IMR-90 (cell line): ENCODE results near the gene IRF2BP1. TPM values are rescaled to one million over a fixed set of nuclear protein-coding genes. Genes with fewer than 3 reads are reported as not detected.

ENCODE experiments used
- ATAC-seq: fragments of 200-7000 bp; cut with Tn5 transposase; 2 replicates; pipeline ENCODE4 v1.9.1; 2020; ENCODE audit warnings: low read depth, mild to moderate bottlenecking, moderate library complexity
- BruUV-seq: library from RNA; stranded (reverse); fragments of 400-500 nt; replicated peaks from 2 replicates; lab custom pipeline; 2021; lab: Mats Ljungman, UMichigan
- CTCF ChIA-PET: fragments of 300-600 bp; formaldehyde crosslinking; extraction: SDS; loops from one replicate; lab custom pipeline; 2021; ENCODE audit warnings: antibody characterized with exemption; lab: Yijun Ruan, JAX
- POLR2A ChIA-PET: fragments of 300-600 bp; sonication (Branson Sonifier 250); formaldehyde crosslinking; loops from one replicate; lab custom pipeline; 2022; ENCODE audit warnings: antibody characterized with exemption; ENCODE audit not compliant: unreplicated experiment; lab: Charles Lee
- DNase-seq: peaks from one replicate; pipeline ENCODE4 v3.0.0; 2013
- H2AFZ ChIP-seq: replicated peaks from 2 replicates; pipeline ENCODE3; 2013; ENCODE audit warnings: low read length, mild to moderate bottlenecking; ENCODE audit not compliant: poor library complexity
- H2AK5ac ChIP-seq: 2 replicates; pipeline ENCODE4 v1.6.1; 2013; ENCODE audit warnings: low read depth, low read length, inconsistent platforms
- H2AK9ac ChIP-seq: replicated peaks from 2 replicates; pipeline ENCODE3; 2013; ENCODE audit warnings: mild to moderate bottlenecking, low read depth, low read length, moderate library complexity; ENCODE audit not compliant: poor library complexity
- H2BK120ac ChIP-seq: 2 replicates; pipeline ENCODE4 v1.6.1; 2013; ENCODE audit warnings: low read depth, low read length, inconsistent platforms
- H2BK15ac ChIP-seq: 3 replicates; pipeline ENCODE4 v1.6.1; 2013; ENCODE audit warnings: low read depth, low read length, inconsistent platforms
- H2BK20ac ChIP-seq: 2 replicates; pipeline ENCODE4 v1.6.1; 2013; ENCODE audit warnings: low read depth, mild to moderate bottlenecking, inconsistent platforms, low read length, moderate library complexity
- H2BK5ac ChIP-seq: 2 replicates; pipeline ENCODE4 v1.6.1; 2013; ENCODE audit warnings: mild to moderate bottlenecking, low read depth, low read length, inconsistent platforms; ENCODE audit not compliant: poor library complexity, severe bottlenecking
- H3K14ac ChIP-seq: replicated peaks from 2 replicates; pipeline ENCODE4 v1.6.1; 2013; ENCODE audit warnings: low read depth, low read length, inconsistent platforms
- H3K18ac ChIP-seq: 2 replicates; pipeline ENCODE4 v1.6.1; 2013; ENCODE audit warnings: low read depth, low read length, control low read depth
- H3K23ac ChIP-seq: 2 replicates; pipeline ENCODE4 v1.6.1; 2013; ENCODE audit warnings: low read depth, low read length, inconsistent platforms
- H3K27ac ChIP-seq: 2 replicates; pipeline ENCODE4 v1.5.1; 2013; ENCODE audit warnings: mild to moderate bottlenecking, control low read depth, low read length; ENCODE audit not compliant: insufficient read depth
- H3K27me3 ChIP-seq: 2 replicates; pipeline ENCODE4 v1.6.1; 2013; ENCODE audit warnings: low read length; ENCODE audit not compliant: control insufficient read depth, insufficient read depth
- H3K36me3 ChIP-seq: 2 replicates; pipeline ENCODE4 v1.6.1; 2013; ENCODE audit warnings: low read length, mixed read lengths; ENCODE audit not compliant: control insufficient read depth, insufficient read depth
- H3K4ac ChIP-seq: 2 replicates; pipeline ENCODE4 v1.6.1; 2013; ENCODE audit warnings: low read depth, low read length, inconsistent platforms
- H3K4me1 ChIP-seq: 2 replicates; pipeline ENCODE4 v1.6.1; 2013; ENCODE audit warnings: low read length, mixed read lengths; ENCODE audit not compliant: control insufficient read depth, insufficient read depth
- H3K4me2 ChIP-seq: 2 replicates; pipeline ENCODE4 v1.6.1; 2013; ENCODE audit warnings: low read depth, mild to moderate bottlenecking, control low read depth, low read length, moderate library complexity
- H3K4me3 ChIP-seq: 2 replicates; pipeline ENCODE4 v1.5.1; 2013; ENCODE audit warnings: low read depth, mild to moderate bottlenecking, control low read depth, low read length, moderate library complexity; ENCODE audit not compliant: insufficient read depth
- H3K56ac ChIP-seq: 2 replicates; pipeline ENCODE4 v1.6.1; 2013; ENCODE audit warnings: low read length, inconsistent platforms; ENCODE audit not compliant: insufficient read depth; ENCODE audit errors: extremely low read depth
- H3K79me1 ChIP-seq, 2 experiments: 2 replicates each; pipeline ENCODE4 v1.6.1; 2013; ENCODE audit warnings: low read length in 2 of 2, inconsistent platforms in 1 of 2, low read depth in 1 of 2
- H3K9ac ChIP-seq: 2 replicates; pipeline ENCODE4 v1.6.1; 2013; ENCODE audit warnings: low read depth, low read length, control low read depth
- H3K9me1 ChIP-seq: 2 replicates; pipeline ENCODE4 v1.6.1; 2013; ENCODE audit warnings: low read length, inconsistent platforms; ENCODE audit not compliant: insufficient read depth
- H3K9me3 ChIP-seq: 2 replicates; pipeline ENCODE4 v1.6.1; 2013; ENCODE audit warnings: low read length; ENCODE audit not compliant: control insufficient read depth, insufficient read depth
- H4K20me1 ChIP-seq: 2 replicates; pipeline ENCODE4 v1.6.1; 2013; ENCODE audit warnings: low read length, inconsistent platforms; ENCODE audit not compliant: insufficient read depth
- H4K5ac ChIP-seq: 2 replicates; pipeline ENCODE4 v1.6.1; 2013; ENCODE audit warnings: mild to moderate bottlenecking, low read depth, low read length, control low read depth
- H4K8ac ChIP-seq, 2 experiments: 2 replicates each; pipeline ENCODE4 v1.6.1; 2013; ENCODE audit warnings: low read depth in 2 of 2, low read length in 2 of 2, control low read depth in 1 of 2, inconsistent platforms in 1 of 2
- H4K91ac ChIP-seq: 2 replicates; pipeline ENCODE4 v1.6.1; 2013; ENCODE audit warnings: low read depth, low read length, inconsistent platforms; ENCODE audit not compliant: insufficient read depth
- BHLHE40 ChIP-seq: fragments of 150-350 bp; IDR thresholded peaks from 2 replicates; pipeline ENCODE4 v1.6.1; 2016; ENCODE audit warnings: mild to moderate bottlenecking, low read depth, low read length
- CEBPB ChIP-seq: IDR thresholded peaks from 2 replicates; pipeline ENCODE4 v1.6.1; 2012; ENCODE audit warnings: low read depth, low read length, improper control_type of control experiment
- CHD1 ChIP-seq: IDR thresholded peaks from 2 replicates; pipeline ENCODE4 v1.6.1; 2012; ENCODE audit warnings: low read depth, low read length, improper control_type of control experiment
- CTCF ChIP-seq: conservative IDR thresholded peaks from 2 replicates; pipeline ENCODE4 v1.5.1; 2012; ENCODE audit warnings: mild to moderate bottlenecking, low read depth, low read length, improper control_type of control experiment
- ELK1 ChIP-seq: fragments of 150-350 bp; IDR thresholded peaks from 2 replicates; pipeline ENCODE4 v1.6.1; 2016; ENCODE audit warnings: low read depth, mild to moderate bottlenecking, low read length, moderate library complexity, borderline replicate concordance
- FOS ChIP-seq: fragments of 150-350 bp; IDR thresholded peaks from 2 replicates; pipeline ENCODE4 v1.6.1; 2016; ENCODE audit warnings: low read depth, low read length
- MAFK ChIP-seq: IDR thresholded peaks from 2 replicates; pipeline ENCODE4 v1.6.1; 2012; ENCODE audit warnings: low read depth, low read length, improper control_type of control experiment
- MAZ ChIP-seq: IDR thresholded peaks from 2 replicates; pipeline ENCODE4 v1.6.1; 2012; ENCODE audit warnings: low read depth, mild to moderate bottlenecking, low read length, improper control_type of control experiment, moderate library complexity, borderline replicate concordance
- MXI1 ChIP-seq: IDR thresholded peaks from 2 replicates; pipeline ENCODE4 v1.6.1; 2012; ENCODE audit warnings: low read depth, mild to moderate bottlenecking, low read length, moderate library complexity, borderline replicate concordance
- NFE2L2 ChIP-seq: fragments of 150-350 bp; IDR thresholded peaks from 2 replicates; pipeline ENCODE4 v1.6.1; 2016; ENCODE audit warnings: low read depth, mild to moderate bottlenecking, low read length
- POLR2A ChIP-seq: IDR thresholded peaks from 2 replicates; pipeline ENCODE4 v1.6.1; 2012; ENCODE audit warnings: mild to moderate bottlenecking, low read depth, low read length
- RAD21 ChIP-seq: IDR thresholded peaks from 2 replicates; pipeline ENCODE4 v1.6.1; 2012; ENCODE audit warnings: low read length, improper control_type of control experiment
- RCOR1 ChIP-seq: IDR thresholded peaks from 2 replicates; pipeline ENCODE4 v1.6.1; 2012; ENCODE audit warnings: mild to moderate bottlenecking, low read length, improper control_type of control experiment; ENCODE audit not compliant: insufficient replicate concordance
- RFX5 ChIP-seq: IDR thresholded peaks from 2 replicates; pipeline ENCODE4 v1.8.0; 2012; ENCODE audit warnings: low read depth, mild to moderate bottlenecking, low read length, moderate library complexity
- SMC3 ChIP-seq: fragments of 150-350 bp; IDR thresholded peaks from 2 replicates; pipeline ENCODE4 v1.6.1; 2016; ENCODE audit warnings: low read depth, mild to moderate bottlenecking, antibody characterized with exemption, low read length, moderate library complexity
- WGBS, 2 experiments: methylation state at CpG; one replicate each; pipeline versions ENCODE4 v1.1.5 to v1.1.7; 2013; ENCODE audit warnings: missing lambda C conversion rate in 2 of 2; ENCODE audit not compliant: insufficient read length in 1 of 2; ENCODE audit errors: extremely low coverage in 2 of 2; 5-methylcytosine and 5-hydroxymethylcytosine counted together
- dilution Hi-C: fragments of 300-500 bp; cut with HindIII; formaldehyde crosslinking; loops from one replicate; pipeline ENCODE4 v1.14.3; 2018; ENCODE audit warnings: low sequenced_read_pairs; ENCODE audit not compliant: unreplicated experiment
- in situ Hi-C: fragments of 300-500 bp; cut with MboI; formaldehyde crosslinking; loops from 3 replicates; pipeline ENCODE4 v1.14.3; 2019; ENCODE audit warnings: low sequenced_read_pairs, inconsistent platforms, mixed read lengths
- intact Hi-C: fragments of 100-400 bp; cut with micrococcal nuclease; formaldehyde crosslinking; loops from 2 replicates; pipeline ENCODE4 v1.10.0; 2022
- polyA plus RNA-seq, 3 experiments: library from polyadenylated mRNA; depleted of rRNA; stranded (reverse); fragments of >200 nt; gene quantifications; 2 replicates each; pipeline ENCODE4 v1.2.3, GENCODE V29; 2012; ENCODE audit warnings: low replicate concordance in 1 of 3
- total RNA-seq: library from RNA; depleted of rRNA; stranded (reverse); fragments of >200 nt; gene quantifications from 2 replicates; pipeline ENCODE4 v1.2.3, GENCODE V29; 2012
- TF ChIP-seq, protein P1 (sequence below): fragments of 150-350 bp; IDR thresholded peaks from 2 replicates; pipeline ENCODE4 v1.6.1; 2017; ENCODE audit warnings: mild to moderate bottlenecking, antibody characterized with exemption, low read length, low read depth

Gene IRF2BP1
- total and polyA plus RNA-seq, 2 of the 4 experiments (the other 2 are of a cell fraction): 4.5 to 8.5 TPM

- in situ Hi-C loops (no loop called here), dilution Hi-C loops (no loop called here), intact Hi-C loops (no loop called here)
- H3K36me3 ChIP-seq: peaks cover 45% of the 10 kb centered on the region
- H3K4me3 ChIP-seq: no peak overlapping the region
- no peak overlapping the region for H4K5ac ChIP-seq
- H4K20me1 ChIP-seq: peaks cover 35% of the 10 kb centered on the region
- DNase-seq (no peak), ATAC-seq (no peak)
- no peaks in the 10 kb centered on the region for H3K9me3 ChIP-seq
- POLR2A ChIA-PET: no interaction called here
- H3K14ac ChIP-seq: no peak overlapping the region
- no peak overlapping the region for H2AK5ac ChIP-seq
- H2BK15ac ChIP-seq: no peak overlapping the region
- no peaks in the 10 kb centered on the region for H3K27me3 ChIP-seq
- no peak overlapping the region for H4K91ac ChIP-seq
- H3K23ac ChIP-seq: no peak overlapping the region
- H3K18ac ChIP-seq: no peak overlapping the region
- H3K4me1 ChIP-seq: no peaks in the 10 kb centered on the region
- no peak overlapping the region for H3K9ac ChIP-seq
- no peak overlapping the region for H4K8ac ChIP-seq
- H2BK20ac ChIP-seq: no peak overlapping the region
- H3K4me2 ChIP-seq: no peak overlapping the region
- CTCF ChIA-PET: no interaction called here
- WGBS, 2 experiments: 100% methylated on average over 2 of the region's 16 CpGs; no CpG with 5 or more reads in 1 of the 2 experiments
- peaks cover 10% of the 10 kb centered on the region; the same call in 1 of the 2 replicates for H3K9me1 ChIP-seq
- peaks cover 31 to 61% of the 10 kb centered on the region in 2 experiments for H3K79me1 ChIP-seq
- H2AFZ ChIP-seq: no peak overlapping the region
- no peak overlapping the region for H3K4ac ChIP-seq
- no TSS peak for BruUV-seq
- H2BK120ac ChIP-seq: no peak overlapping the region
- H3K27ac ChIP-seq: no peak overlapping the region
- H3K56ac ChIP-seq: no peak overlapping the region
- no peak overlapping the region for H2BK5ac ChIP-seq
- TF ChIP-seq ELK1: no peak
- TF ChIP-seq MAZ: no peak
- TF ChIP-seq RCOR1: no peak
- no peak for TF ChIP-seq CTCF
- TF ChIP-seq MXI1: no peak
- TF ChIP-seq FOS: no peak
- TF ChIP-seq CEBPB: no peak
- TF ChIP-seq RFX5: no peak
- TF ChIP-seq, protein P1, sequence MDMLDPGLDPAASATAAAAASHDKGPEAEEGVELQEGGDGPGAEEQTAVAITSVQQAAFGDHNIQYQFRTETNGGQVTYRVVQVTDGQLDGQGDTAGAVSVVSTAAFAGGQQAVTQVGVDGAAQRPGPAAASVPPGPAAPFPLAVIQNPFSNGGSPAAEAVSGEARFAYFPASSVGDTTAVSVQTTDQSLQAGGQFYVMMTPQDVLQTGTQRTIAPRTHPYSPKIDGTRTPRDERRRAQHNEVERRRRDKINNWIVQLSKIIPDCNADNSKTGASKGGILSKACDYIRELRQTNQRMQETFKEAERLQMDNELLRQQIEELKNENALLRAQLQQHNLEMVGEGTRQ: no peak
- no peak for TF ChIP-seq RAD21
- no peak for TF ChIP-seq MAFK
- TF ChIP-seq BHLHE40: no peak
- TF ChIP-seq NFE2L2: no peak
- TF ChIP-seq POLR2A: no peak
- TF ChIP-seq CHD1: no peak
- no peak for TF ChIP-seq SMC3
- no peak overlapping the region for H2AK9ac ChIP-seq
Observed at GRCh38 chr19:45854167-45854778, 31.7 kb downstream of the IRF2BP1 start.
